CD4-positive, CD25-positive, alpha-beta regulatory T cell (primary cell): ENCODE results near the gene SNRPN. TPM values are rescaled to one million over a fixed set of nuclear protein-coding genes. Genes with fewer than 3 reads are reported as not detected.
A peak's percentile ranks its signal among the peaks of the same experiment; 100 is the strongest.

Experiments used
- ATAC-seq, 2 donors: fragments of 150-1000 bp; cut with Tn5 transposase; one replicate each; pipeline ENCODE4 v1.10.0; 2021; ENCODE audit warnings: low read depth in 2 of 2, moderate number of reproducible peaks in 2 of 2, moderate library complexity in 1 of 2
- DNase-seq, 3 donors: peaks; one replicate each; pipeline versions ENCODE4 v3.0.0 to v3.0.0-alpha.2; 2012 to 2022; ENCODE audit warnings: mixed read lengths in 1 of 3
- H3K27ac ChIP-seq: one replicate; pipeline ENCODE4 v1.7.0; 2013; ENCODE audit warnings: mild to moderate bottlenecking, low read length; ENCODE audit not compliant: insufficient read depth, poor library complexity, severe bottlenecking
- H3K27me3 ChIP-seq: one replicate; pipeline ENCODE4 v1.7.0; 2013; ENCODE audit warnings: low read length; ENCODE audit not compliant: control insufficient read depth, insufficient read depth
- H3K36me3 ChIP-seq: one replicate; pipeline ENCODE4 v1.7.0; 2013; ENCODE audit warnings: mild to moderate bottlenecking, low read length, moderate library complexity; ENCODE audit not compliant: control insufficient read depth, insufficient read depth
- H3K4me1 ChIP-seq: 2 replicates; pipeline ENCODE4 v1.7.0; 2013; ENCODE audit warnings: mild to moderate bottlenecking, low read length; ENCODE audit not compliant: insufficient read depth, control insufficient read depth, poor library complexity, severe bottlenecking
- H3K4me3 ChIP-seq: one replicate; pipeline ENCODE4 v1.7.0; 2013; ENCODE audit warnings: low read depth, mild to moderate bottlenecking, low read length, moderate library complexity
- H3K9me3 ChIP-seq, 2 experiments: 1 replicate in 1 of 2; 2 replicates in 1 of 2; pipeline ENCODE4 v1.7.0; 2013; ENCODE audit warnings: low read length in 2 of 2, mild to moderate bottlenecking in 1 of 2, moderate library complexity in 1 of 2; ENCODE audit not compliant: control insufficient read depth in 2 of 2
- H3K27ac Mint-ChIP-seq, 3 donors: one replicate each; pipeline ENCODE4 v1.8.0; 2020 to 2022; ENCODE audit warnings: mild to moderate bottlenecking in 3 of 3, mixed read lengths in 3 of 3, moderate library complexity in 2 of 3
- H3K27me3 Mint-ChIP-seq: one replicate; pipeline ENCODE4 v1.8.0; 2022; ENCODE audit warnings: mild to moderate bottlenecking, mixed read lengths
- H3K36me3 Mint-ChIP-seq: one replicate; pipeline ENCODE4 v1.8.0; 2020; ENCODE audit warnings: mixed read lengths
- H3K4me1 Mint-ChIP-seq, 4 donors: one replicate each; pipeline ENCODE4 v1.8.0; 2020 to 2022; ENCODE audit warnings: mixed read lengths in 4 of 4, mild to moderate bottlenecking in 1 of 4
- H3K4me3 Mint-ChIP-seq, 4 donors: one replicate each; pipeline ENCODE4 v1.8.0; 2020 to 2022; ENCODE audit warnings: mild to moderate bottlenecking in 4 of 4, mixed read lengths in 4 of 4, moderate library complexity in 3 of 4
- H3K9me3 Mint-ChIP-seq, 7 donors: one replicate each; pipeline ENCODE4 v1.8.0; 2020 to 2022; ENCODE audit warnings: mixed read lengths in 7 of 7, mild to moderate bottlenecking in 3 of 7, moderate library complexity in 2 of 7
- polyA plus RNA-seq, 4 donors: library from polyadenylated mRNA; unstranded; fragments of 300-500 nt; fragmentation: Illumina TruSeq; gene quantifications; one replicate each; pipeline ENCODE4 v1.2.3, GENCODE V29; 2021
- total RNA-seq: library from RNA; stranded (reverse); gene quantifications from one replicate; pipeline ENCODE4 v1.2.3, GENCODE V29; 2022

The SNRPN gene
- total and polyA plus RNA-seq, 5 donors from 2014 or later, result 92.9 to 388 (median 358) TPM

- DNase-seq (peak in 1 of 3 donors; percentile 1), ATAC-seq (peak in 1 of 2 donors; percentile 2)
- no peaks in the 10 kb centered on the region for H3K36me3 ChIP-seq
- H3K4me3 ChIP-seq, result peak overlapping the region; percentile 97
- H3K4me1 ChIP-seq, result peaks cover 5% of the 10 kb centered on the region
- Mint-ChIP-seq H3K9me3 (peaks cover 0 to 17% (median 4%) of the 10 kb centered on the region in 7 donors), H3K36me3 (peaks cover 10% of the 10 kb centered on the region), H3K27me3 (no peaks in the 10 kb centered on the region), H3K27ac (peak overlapping the region; percentile 97 to 98 (median 98)), H3K4me1 (peaks cover 5 to 27% (median 11%) of the 10 kb centered on the region in 4 donors), H3K4me3 (peak overlapping the region; percentile 93 to 98 (median 96))
- peaks cover 1 to 12% of the 10 kb centered on the region in 2 experiments for H3K9me3 ChIP-seq
- H3K27me3 ChIP-seq, result no peaks in the 10 kb centered on the region
- peak overlapping the region; percentile 81 for H3K27ac ChIP-seq
Observed at GRCh38 chr15:24955531-24955921, 739 bp downstream of the SNRPN start.

- Histone ChIP-seq H3K36me3 (no peaks in the 10 kb centered on the region), H3K27me3 (no peaks in the 10 kb centered on the region), H3K4me1 (peaks cover 5% of the 10 kb centered on the region), H3K27ac (peak overlapping the region; percentile 81), H3K9me3 (peaks cover 3 to 13% of the 10 kb centered on the region in 2 experiments), H3K4me3 (peak overlapping the region; percentile 97)
- Mint-ChIP-seq H3K9me3 (peaks cover 0 to 19% (median 4%) of the 10 kb centered on the region in 7 donors), H3K4me3 (peak overlapping the region; percentile 93 to 98 (median 96)), H3K4me1 (peaks cover 5 to 31% (median 11%) of the 10 kb centered on the region in 4 donors), H3K36me3 (peaks cover 16% of the 10 kb centered on the region), H3K27ac (peak overlapping the region; percentile 97 to 98 (median 98)), H3K27me3 (no peaks in the 10 kb centered on the region)
- ATAC-seq, result peak; percentile 75 to 78
- DNase-seq, result peak; percentile 64 to 79 (median 68)
Observed at GRCh38 chr15:24956111-24956838, 1.5 kb downstream of the SNRPN start.

GRCh38 chr15:24957691-24958090 is 2.9 kb downstream of the SNRPN start:
- Mint-ChIP-seq H3K27me3 (no peaks in the 10 kb centered on the region), H3K4me1 (peaks cover 5 to 33% (median 11%) of the 10 kb centered on the region in 4 donors), H3K4me3 (peak overlapping the region in 3 of 4 donors; percentile 4 to 77 (median 50)), H3K36me3 (peaks cover 17% of the 10 kb centered on the region), H3K9me3 (peaks cover 0 to 23% (median 4%) of the 10 kb centered on the region in 7 donors), H3K27ac (no peak overlapping the region)
- Histone ChIP-seq H3K9me3 (peaks cover 6 to 18% of the 10 kb centered on the region in 2 experiments), H3K27me3 (no peaks in the 10 kb centered on the region), H3K27ac (no peak overlapping the region), H3K4me1 (peaks cover 5% of the 10 kb centered on the region), H3K36me3 (peaks cover 9% of the 10 kb centered on the region), H3K4me3 (peak overlapping the region; percentile 97)
- no peak for ATAC-seq
- no peak for DNase-seq

GRCh38 chr15:24961967-24962366 is 7.2 kb downstream of the SNRPN start:
- Histone ChIP-seq H3K9me3 (peaks cover 13 to 41% of the 10 kb centered on the region in 2 experiments), H3K27me3 (no peaks in the 10 kb centered on the region), H3K36me3 (peaks cover 49% of the 10 kb centered on the region), H3K4me1 (peaks cover under 1% of the 10 kb centered on the region), H3K27ac (no peak overlapping the region), H3K4me3 (no peak overlapping the region)
- no peak for ATAC-seq
- Mint-ChIP-seq H3K27me3 (no peaks in the 10 kb centered on the region), H3K9me3 (peaks cover 0 to 41% (median 16%) of the 10 kb centered on the region in 7 donors), H3K27ac (no peak overlapping the region), H3K4me3 (no peak overlapping the region), H3K36me3 (peaks cover 44% of the 10 kb centered on the region), H3K4me1 (peaks cover 7 to 29% (median 10%) of the 10 kb centered on the region in 4 donors)
- no peak for DNase-seq

- Histone ChIP-seq H3K27ac (no peak overlapping the region), H3K27me3 (no peaks in the 10 kb centered on the region), H3K9me3 (peaks cover 13 to 44% of the 10 kb centered on the region in 2 experiments), H3K4me1 (no peaks in the 10 kb centered on the region), H3K4me3 (no peak overlapping the region), H3K36me3 (peaks cover 54% of the 10 kb centered on the region)
- Mint-ChIP-seq H3K4me3 (no peak overlapping the region), H3K4me1 (peaks cover under 1 to 24% (median 4%) of the 10 kb centered on the region in 4 donors), H3K27me3 (no peaks in the 10 kb centered on the region), H3K27ac (no peak overlapping the region), H3K9me3 (peaks cover 0 to 47% (median 17%) of the 10 kb centered on the region in 7 donors), H3K36me3 (peaks cover 46% of the 10 kb centered on the region)
- no peak for ATAC-seq
- DNase-seq, result no peak
Observed at GRCh38 chr15:24962880-24963279, 8.1 kb downstream of the SNRPN start.

- H3K4me3 Mint-ChIP-seq, result no peak overlapping the region
- peaks cover 0 to 4% (median 3%) of the 10 kb centered on the region in 4 donors for H3K4me1 Mint-ChIP-seq
- Histone ChIP-seq H3K27me3 (no peaks in the 10 kb centered on the region), H3K4me3 (no peak overlapping the region), H3K36me3 (peaks cover 78% of the 10 kb centered on the region), H3K4me1 (no peaks in the 10 kb centered on the region), H3K27ac (no peak overlapping the region), H3K9me3 (peaks cover 12 to 47% of the 10 kb centered on the region in 2 experiments)
- DNase-seq (no peak), ATAC-seq (no peak)
- H3K27me3 Mint-ChIP-seq, result no peaks in the 10 kb centered on the region
- H3K27ac Mint-ChIP-seq, result no peak overlapping the region
- peaks cover 48% of the 10 kb centered on the region for H3K36me3 Mint-ChIP-seq
- H3K9me3 Mint-ChIP-seq, result peaks cover 5 to 43% (median 16%) of the 10 kb centered on the region in 7 donors
Observed at GRCh38 chr15:24966364-24967103, 11.7 kb downstream of the SNRPN start.

GRCh38 chr15:24971052-24971451 is 16.3 kb downstream of the SNRPN start:
- H3K27ac ChIP-seq, result no peak overlapping the region
- Mint-ChIP-seq H3K27me3 (no peaks in the 10 kb centered on the region), H3K4me1 (peaks cover 0 to 4% (median 1%) of the 10 kb centered on the region in 4 donors), H3K27ac (peak overlapping the region in 1 of 3 donors; percentile 16), H3K36me3 (peaks cover 48% of the 10 kb centered on the region), H3K9me3 (peaks cover 5 to 48% (median 18%) of the 10 kb centered on the region in 7 donors), H3K4me3 (no peak overlapping the region)
- DNase-seq, result no peak
- no peak for ATAC-seq
- peaks cover 18 to 31% of the 10 kb centered on the region in 2 experiments for H3K9me3 ChIP-seq
- H3K4me3 ChIP-seq, result no peak overlapping the region
- no peaks in the 10 kb centered on the region for H3K4me1 ChIP-seq
- H3K27me3 ChIP-seq, result no peaks in the 10 kb centered on the region
- peaks cover 67% of the 10 kb centered on the region for H3K36me3 ChIP-seq
